Neuronal stem cell (in vitro differentiated cells): ENCODE measurements around the gene PRPF38B.
"Not testable (repeated sequence)": the region's sequence is repeated elsewhere in the genome, so short reads cannot be mapped to it uniquely, and the experiment has no call there.

Source experiments
- DNase-seq: peaks from one replicate; pipeline ENCODE4 v3.0.0-alpha.2; 2013; ENCODE audit warnings: low spot score
- H2AFZ ChIP-seq: one replicate; pipeline ENCODE4 v1.6.1; 2013; ENCODE audit warnings: mild to moderate bottlenecking, low read length, inconsistent platforms
- H2AK5ac ChIP-seq: 2 replicates; pipeline ENCODE4 v1.6.1; 2013; ENCODE audit warnings: low read depth, mild to moderate bottlenecking, inconsistent platforms, low read length, moderate library complexity, mixed read lengths
- H2BK120ac ChIP-seq: 2 replicates; pipeline ENCODE4 v1.6.1; 2013; ENCODE audit warnings: low read depth, mild to moderate bottlenecking, inconsistent platforms, low read length, moderate library complexity, mixed read lengths
- H2BK12ac ChIP-seq: one replicate; pipeline ENCODE4 v1.6.1; 2013; ENCODE audit warnings: low read length, inconsistent platforms
- H2BK15ac ChIP-seq: 2 replicates; pipeline ENCODE4 v1.6.1; 2013; ENCODE audit warnings: mild to moderate bottlenecking, low read length, inconsistent platforms, mixed read lengths
- H2BK5ac ChIP-seq: one replicate; pipeline ENCODE4 v1.6.1; 2013; ENCODE audit warnings: inconsistent platforms, mild to moderate bottlenecking, low read length, moderate library complexity
- H3K14ac ChIP-seq: one replicate; pipeline ENCODE4 v1.6.1; 2013; ENCODE audit warnings: low read length, inconsistent platforms
- H3K18ac ChIP-seq: 2 replicates; pipeline ENCODE4 v1.6.1; 2013; ENCODE audit warnings: low read length, inconsistent platforms
- H3K23ac ChIP-seq: 2 replicates; pipeline ENCODE4 v1.6.1; 2013; ENCODE audit warnings: low read depth, mild to moderate bottlenecking, mixed read lengths, low read length, inconsistent platforms; ENCODE audit not compliant: poor library complexity
- H3K27ac ChIP-seq: replicated peaks from 3 replicates; pipeline ENCODE4 v1.5.1; 2013; ENCODE audit warnings: low read length, inconsistent platforms
- H3K27me3 ChIP-seq, 3 experiments: 2 replicates each; pipeline ENCODE4 v1.6.1; 2013; ENCODE audit warnings: low read length in 3 of 3, mild to moderate bottlenecking in 2 of 3, inconsistent platforms in 1 of 3, low read depth in 1 of 3, mixed read lengths in 1 of 3, moderate library complexity in 1 of 3; ENCODE audit not compliant: control insufficient read depth in 3 of 3, insufficient read depth in 3 of 3
- H3K36me3 ChIP-seq, 2 donors: replicated peaks in 1 of 2; 2 replicates each; pipeline ENCODE4 v1.6.1; 2013; ENCODE audit warnings: low read length in 2 of 2; ENCODE audit not compliant: control insufficient read depth in 2 of 2, insufficient read depth in 2 of 2
- H3K4ac ChIP-seq: 2 replicates; pipeline ENCODE4 v1.6.1; 2013; ENCODE audit warnings: inconsistent platforms, mild to moderate bottlenecking, low read length, moderate library complexity
- H3K4me1 ChIP-seq, 2 donors: 1 replicate in 1 of 2; 2 replicates in 1 of 2; pipeline ENCODE4 v1.6.1; 2013; ENCODE audit warnings: low read length in 2 of 2, low read depth in 1 of 2; ENCODE audit not compliant: control insufficient read depth in 2 of 2, insufficient read depth in 1 of 2
- H3K4me2 ChIP-seq: one replicate; pipeline ENCODE4 v1.6.1; 2013; ENCODE audit warnings: mild to moderate bottlenecking, low read length, inconsistent platforms; ENCODE audit not compliant: insufficient read depth, poor library complexity, severe bottlenecking
- H3K4me3 ChIP-seq, 2 donors: 2 replicates each; pipeline ENCODE4 v1.5.1; 2013; ENCODE audit warnings: low read length in 2 of 2, mild to moderate bottlenecking in 2 of 2, inconsistent platforms in 1 of 2, moderate library complexity in 1 of 2
- H3K79me1 ChIP-seq: one replicate; pipeline ENCODE4 v1.6.1; 2013; ENCODE audit warnings: low read depth, mild to moderate bottlenecking, inconsistent platforms, low read length, moderate library complexity
- H3K9ac ChIP-seq: one replicate; pipeline ENCODE4 v1.6.1; 2013; ENCODE audit warnings: mild to moderate bottlenecking, low read depth, low read length, inconsistent platforms; ENCODE audit not compliant: poor library complexity
- H3K9me3 ChIP-seq, 2 donors: replicated peaks in 1 of 2; 2 replicates each; pipeline versions ENCODE3 to v1.6.1; 2013; ENCODE audit warnings: low read length in 2 of 2, mild to moderate bottlenecking in 2 of 2, inconsistent platforms in 1 of 2, low read depth in 1 of 2, mixed read lengths in 1 of 2, moderate library complexity in 1 of 2; ENCODE audit not compliant: control insufficient read depth in 2 of 2, insufficient read depth in 1 of 2
- H4K8ac ChIP-seq: one replicate; pipeline ENCODE4 v1.6.1; 2013; ENCODE audit warnings: low read depth, mild to moderate bottlenecking, inconsistent platforms, low read length, moderate library complexity
- H4K91ac ChIP-seq: one replicate; pipeline ENCODE4 v1.6.1; 2013; ENCODE audit warnings: low read length, low read depth, mild to moderate bottlenecking, inconsistent platforms; ENCODE audit not compliant: poor library complexity
- WGBS, 2 donors: extraction: QIAGEN DNeasy Blood & Tissue Kit; methylation state at CpG; one replicate each; pipeline ENCODE4 v1.1.7; 2013; ENCODE audit warnings: missing lambda C conversion rate in 2 of 2, mixed read lengths in 1 of 2; ENCODE audit not compliant: insufficient read length in 2 of 2, insufficient replicate concordance in 1 of 2; ENCODE audit errors: extremely low coverage in 2 of 2; 5-methylcytosine and 5-hydroxymethylcytosine counted together

PRPF38B gene

GRCh38 chr1:108699375-108700332 is 7.5 kb downstream of the PRPF38B start:
- no peak overlapping the region for H4K8ac ChIP-seq
- no peak overlapping the region for H3K9ac ChIP-seq
- H3K23ac ChIP-seq: no peak overlapping the region
- no peaks in the 10 kb centered on the region for H3K79me1 ChIP-seq
- H2AK5ac ChIP-seq: no peak overlapping the region
- no peak overlapping the region for H3K4me3 ChIP-seq
- 100% methylated on average over 4 to 5 of the region's 22 CpGs for WGBS, 2 donors
- no peak overlapping the region for H3K27ac ChIP-seq
- H3K36me3 ChIP-seq: peaks cover 21 to 78% of the 10 kb centered on the region in 2 donors
- H2BK5ac ChIP-seq: no peak overlapping the region
- no peak overlapping the region for H3K18ac ChIP-seq
- no peaks in the 10 kb centered on the region for H3K9me3 ChIP-seq
- H3K4me2 ChIP-seq: no peak overlapping the region
- no peak overlapping the region for H2BK12ac ChIP-seq
- H4K91ac ChIP-seq: no peak overlapping the region
- H2BK15ac ChIP-seq: no peak overlapping the region
- H3K14ac ChIP-seq: no peak overlapping the region
- no peak for DNase-seq
- H3K27me3 ChIP-seq: peaks cover 0 to 1% (median 0%) of the 10 kb centered on the region in 3 experiments
- peaks cover 0 to 3% of the 10 kb centered on the region in 2 donors for H3K4me1 ChIP-seq
- no peak overlapping the region for H2AFZ ChIP-seq
- no peak overlapping the region for H2BK120ac ChIP-seq
- no peak overlapping the region for H3K4ac ChIP-seq

DNA sequence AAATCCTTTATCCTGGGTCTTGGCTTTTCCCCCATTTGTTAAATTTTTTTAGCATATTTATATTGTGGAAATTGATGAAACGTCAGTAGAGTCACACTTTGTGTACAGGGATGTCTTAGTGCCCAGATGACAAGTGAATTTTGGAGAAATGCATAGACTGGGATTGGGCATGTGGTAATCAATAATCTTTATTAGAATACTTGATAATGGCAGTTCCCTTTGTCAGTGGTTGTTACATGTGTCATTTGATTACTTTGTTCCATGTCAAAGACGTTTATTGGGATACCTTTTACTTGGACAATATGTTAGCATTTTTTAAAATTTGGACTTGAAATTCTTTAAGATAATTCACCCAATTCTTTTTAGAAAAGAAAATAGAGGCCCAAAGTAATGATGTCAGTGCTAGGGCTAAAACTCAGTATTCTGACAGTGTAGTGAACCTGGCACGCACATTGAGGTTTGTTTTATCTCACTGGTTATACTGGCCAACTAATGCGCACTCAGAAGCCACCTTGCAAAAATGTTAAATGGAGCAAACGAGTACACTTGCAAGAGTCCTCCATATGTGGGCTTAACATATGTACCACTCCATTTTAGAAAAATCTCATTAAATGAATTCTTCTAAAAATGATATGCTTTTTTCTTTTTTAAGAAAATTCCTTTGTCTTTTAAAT is 9.2 kb downstream of the PRPF38B start:
- H2BK12ac ChIP-seq: no peak overlapping the region
- H3K9ac ChIP-seq: no peak overlapping the region

GRCh38 chr1:108702109-108702508 is 10.0 kb downstream of the PRPF38B start:
- not testable (repeated sequence) for H4K8ac ChIP-seq, H4K91ac ChIP-seq, H2BK120ac ChIP-seq, H2BK5ac ChIP-seq, H3K14ac ChIP-seq, H3K79me1 ChIP-seq, H3K4ac ChIP-seq, H3K27ac ChIP-seq, DNase-seq, H2AK5ac ChIP-seq, H3K18ac ChIP-seq, H3K4me3 ChIP-seq, H3K9me3 ChIP-seq, H3K27me3 ChIP-seq, H3K23ac ChIP-seq, H2BK12ac ChIP-seq, H3K4me1 ChIP-seq, H3K9ac ChIP-seq, H3K4me2 ChIP-seq, H2BK15ac ChIP-seq, H2AFZ ChIP-seq
- no CpG with 5 or more reads among the region's 6 CpGs for WGBS, 2 donors
- peaks cover 16 to 53% of the 10 kb centered on the region in 2 donors for H3K36me3 ChIP-seq

More for the DNA sequence above, 9.2 kb downstream of the PRPF38B start:
- H3K4me1 ChIP-seq: no peaks in the 10 kb centered on the region
- no peak overlapping the region for H4K8ac ChIP-seq
- H3K27ac ChIP-seq: no peak overlapping the region
- no peak overlapping the region for H3K4ac ChIP-seq
- peaks cover 20 to 61% of the 10 kb centered on the region in 2 donors for H3K36me3 ChIP-seq
- H3K4me2 ChIP-seq: no peak overlapping the region
- no peak overlapping the region for H3K4me3 ChIP-seq
- DNase-seq: no peak
- H4K91ac ChIP-seq: no peak overlapping the region
- no peaks in the 10 kb centered on the region for H3K79me1 ChIP-seq
- no peak overlapping the region for H2AK5ac ChIP-seq
- no peak overlapping the region for H2BK120ac ChIP-seq
- WGBS, 2 donors: no CpG with 5 or more reads among the region's 5 CpGs
- H2BK5ac ChIP-seq: no peak overlapping the region
- H3K9me3 ChIP-seq: no peaks in the 10 kb centered on the region
- no peak overlapping the region for H3K18ac ChIP-seq
- H3K14ac ChIP-seq: no peak overlapping the region
- peaks cover 0 to 2% (median 0%) of the 10 kb centered on the region in 3 experiments for H3K27me3 ChIP-seq
- H3K23ac ChIP-seq: no peak overlapping the region
- H2AFZ ChIP-seq: no peak overlapping the region
- no peak overlapping the region for H2BK15ac ChIP-seq

DNA sequence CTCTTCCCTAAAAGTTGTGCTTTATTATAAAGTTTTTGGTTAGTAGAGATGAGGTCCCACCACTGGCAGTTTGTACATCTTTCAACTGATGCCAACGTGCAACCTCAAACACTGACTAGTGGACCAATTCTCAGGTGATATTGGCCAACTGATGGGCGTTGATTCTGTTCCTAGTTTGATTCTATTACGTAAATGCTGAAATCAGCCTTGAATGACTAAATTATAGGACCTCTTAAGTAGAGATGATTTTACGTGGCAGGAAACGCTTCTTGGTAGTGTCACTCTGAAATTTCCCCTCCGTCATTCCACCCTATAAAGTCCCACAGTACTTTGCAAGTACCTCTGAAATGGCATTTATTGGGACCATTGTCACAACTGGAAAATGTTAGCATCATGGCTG is 11.8 kb downstream of the PRPF38B start:
- Histone ChIP-seq H3K14ac (no peak overlapping the region), H3K4me1 (no peaks in the 10 kb centered on the region), H3K36me3 (peaks cover 9 to 35% of the 10 kb centered on the region in 2 donors), H3K27me3 (peaks cover 0 to 2% (median 0%) of the 10 kb centered on the region in 3 experiments), H3K4ac (no peak overlapping the region), H4K91ac (no peak overlapping the region), H2BK5ac (no peak overlapping the region), H3K23ac (no peak overlapping the region), H2BK120ac (no peak overlapping the region), H3K79me1 (no peaks in the 10 kb centered on the region), H2BK15ac (no peak overlapping the region), H3K9ac (no peak overlapping the region), H3K27ac (no peak overlapping the region), H2AFZ (no peak overlapping the region), H4K8ac (no peak overlapping the region), H3K4me2 (no peak overlapping the region), H2AK5ac (no peak overlapping the region), H3K18ac (no peak overlapping the region), H3K4me3 (no peak overlapping the region), H2BK12ac (no peak overlapping the region), H3K9me3 (no peaks in the 10 kb centered on the region)
- no CpG with 5 or more reads among the region's 6 CpGs for WGBS, 2 donors
- no peak for DNase-seq
